NAMALWA (cell line): ENCODE data around the gene SLC38A8.
A peak's percentile ranks its signal among the peaks of the same experiment; 100 is the strongest.

Experiments
- DNase-seq: peaks from one replicate; pipeline ENCODE4 v3.0.0-alpha.2; 2015; ENCODE audit warnings: low spot score

The SLC38A8 gene

DNA sequence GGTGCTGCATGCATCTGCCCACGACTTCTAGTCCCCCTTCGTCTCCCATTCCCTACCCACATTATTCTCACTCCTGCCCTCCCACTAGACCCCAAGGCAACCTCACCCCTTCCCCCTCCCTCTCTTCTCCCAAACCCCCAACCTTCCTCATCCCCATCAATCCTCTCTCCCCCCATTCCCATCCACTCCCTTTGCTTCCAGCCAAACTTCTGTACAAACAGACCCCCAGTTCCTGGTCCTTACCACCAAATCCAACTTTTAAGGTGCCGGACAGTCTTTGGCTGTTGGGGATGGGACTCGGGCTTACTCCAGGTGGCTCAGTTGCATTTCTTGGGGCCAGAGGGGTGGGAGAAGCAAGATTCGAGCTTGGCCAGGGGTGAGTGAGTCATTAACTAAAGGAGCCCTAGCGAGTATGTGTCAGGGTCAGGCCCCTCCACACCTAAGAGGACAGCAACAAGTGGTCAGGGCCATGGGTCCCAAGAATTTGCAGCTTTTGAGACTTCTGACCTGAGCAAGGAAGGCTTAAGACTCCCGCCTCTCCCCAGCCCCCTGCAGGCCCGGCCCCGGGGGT, at the start of gene SLC38A8:
TSS of gene SLC38A8 (minus strand) at position 488 of the 571 bp plus-strand sequence. CDS start 638 bp downstream, outside the sequence.
- no peak for DNase-seq

- peak; percentile 96 for DNase-seq
These were observed 48.9 kb upstream of the SLC38A8 start for GRCh38 chr16:84091460-84091859.

DNA sequence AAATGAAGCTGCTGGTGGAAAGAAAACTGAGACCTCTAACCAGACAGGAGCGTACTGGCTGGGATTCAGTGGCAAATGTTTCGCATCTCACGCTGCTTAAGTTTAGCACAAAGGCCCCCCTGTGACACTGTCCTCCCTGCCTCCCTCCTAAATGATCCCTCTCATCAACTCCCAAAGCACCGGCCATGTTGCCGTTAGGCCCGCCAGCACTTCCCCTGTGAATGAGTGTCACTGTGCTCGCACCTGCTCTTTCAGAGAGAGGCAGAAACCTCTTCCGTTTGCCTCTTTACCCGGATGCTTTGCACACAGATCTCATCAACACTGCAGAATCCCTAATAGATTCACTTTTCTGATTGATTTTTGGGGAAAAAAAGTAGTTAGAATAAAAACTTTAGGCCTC, 47.6 kb upstream of the SLC38A8 start:
- peak; percentile 66 for DNase-seq

DNA sequence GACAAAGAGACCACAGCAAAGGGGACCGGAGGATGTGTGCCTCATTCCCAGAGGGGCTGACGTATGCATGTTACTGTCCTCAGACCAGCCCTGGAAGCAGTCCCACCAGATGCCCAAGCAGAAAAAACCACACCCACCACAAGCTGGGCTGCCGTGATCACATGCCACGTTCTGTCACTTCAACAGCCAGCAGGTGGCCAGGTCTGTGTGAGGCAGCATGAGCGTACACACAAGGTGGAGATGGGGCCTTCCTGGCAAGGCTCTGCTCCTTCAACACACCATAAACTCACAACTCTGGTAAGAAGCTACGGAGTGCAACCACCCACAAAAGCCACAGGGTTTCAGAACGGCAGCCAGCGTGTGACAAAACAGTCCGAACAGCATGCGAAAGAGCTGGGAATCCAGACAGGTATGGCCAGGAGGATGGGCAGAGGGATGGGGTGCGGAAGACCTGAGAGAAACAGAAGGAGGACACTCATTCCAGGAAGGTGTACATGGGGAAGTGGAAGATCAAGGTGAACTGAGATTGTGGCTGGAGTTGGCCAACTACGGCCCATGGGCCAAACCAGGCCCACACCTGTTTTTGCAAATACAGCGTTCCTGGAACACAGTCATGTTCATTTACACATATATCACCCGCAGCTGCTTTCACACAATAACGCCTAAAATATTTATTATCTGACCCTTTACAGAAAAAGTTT, 46.2 kb upstream of the SLC38A8 start:
- DNase-seq: peak; percentile 95

GRCh38 chr16:84087466-84088151, 45.0 kb upstream of the SLC38A8 start:
- DNase-seq: peak; percentile 39

DNA sequence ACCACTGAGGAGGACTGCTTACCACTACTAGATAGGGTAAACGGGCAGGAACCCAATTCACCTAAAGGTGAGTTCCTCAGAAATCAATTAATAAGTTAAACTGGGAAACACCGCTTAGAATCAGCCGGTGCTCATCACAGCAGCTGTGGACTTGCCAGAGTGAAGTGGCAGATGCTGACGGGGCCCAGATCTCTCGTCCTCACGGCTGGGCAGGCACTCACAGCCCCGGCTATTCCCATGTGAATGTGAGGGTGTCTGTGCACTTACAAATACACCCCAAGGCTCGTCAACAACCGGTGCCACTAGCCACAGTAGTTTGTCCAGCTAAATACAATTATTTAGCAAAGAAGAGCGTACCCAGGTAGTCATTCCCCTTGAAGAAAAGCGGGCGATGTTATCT, 44.4 kb upstream of the SLC38A8 start:
- peak; percentile 47 for DNase-seq

DNA sequence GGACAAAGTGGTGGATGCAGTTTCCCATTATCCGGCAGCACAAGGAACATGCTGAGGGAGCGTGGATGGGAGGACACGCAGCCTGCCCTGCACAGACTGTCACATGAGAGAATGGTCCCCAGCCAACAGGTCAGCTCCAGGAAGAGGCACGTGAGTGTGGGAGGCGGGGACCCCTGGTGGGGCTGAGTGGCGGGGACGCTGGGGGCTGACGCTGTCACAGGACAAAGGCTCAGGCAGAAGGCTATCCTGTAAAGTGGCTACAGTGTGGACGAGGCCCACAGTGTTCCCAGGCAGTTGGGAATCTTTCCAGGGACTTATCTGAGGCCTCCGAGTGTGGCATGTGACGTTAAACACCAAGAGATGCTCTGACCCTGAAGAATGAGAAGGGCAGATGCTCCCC, 43.7 kb upstream of the SLC38A8 start:
- DNase-seq: no peak

GRCh38 chr16:84085773-84086172, 43.2 kb upstream of the SLC38A8 start:
- peak; percentile 59 for DNase-seq

DNA sequence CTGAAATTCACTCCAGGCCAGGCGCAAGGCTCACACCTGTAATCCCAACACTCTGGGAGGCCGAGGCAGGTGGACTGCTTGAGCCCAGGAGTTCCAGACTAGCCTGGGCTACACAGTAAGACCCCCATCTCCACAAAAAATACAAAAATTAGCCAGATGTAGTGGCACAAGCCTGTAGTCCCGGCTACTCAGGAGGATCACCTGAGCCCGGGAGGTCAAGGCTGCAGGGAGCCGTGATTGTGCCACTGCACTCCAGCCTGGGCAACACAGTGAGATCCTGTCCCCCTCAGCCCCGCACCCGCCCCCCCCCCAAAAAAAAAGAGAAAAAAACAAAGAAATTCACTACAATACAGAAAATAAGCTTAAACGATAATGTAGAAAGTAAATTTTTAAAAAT, 42.7 kb upstream of the SLC38A8 start:
- no peak for DNase-seq

DNA sequence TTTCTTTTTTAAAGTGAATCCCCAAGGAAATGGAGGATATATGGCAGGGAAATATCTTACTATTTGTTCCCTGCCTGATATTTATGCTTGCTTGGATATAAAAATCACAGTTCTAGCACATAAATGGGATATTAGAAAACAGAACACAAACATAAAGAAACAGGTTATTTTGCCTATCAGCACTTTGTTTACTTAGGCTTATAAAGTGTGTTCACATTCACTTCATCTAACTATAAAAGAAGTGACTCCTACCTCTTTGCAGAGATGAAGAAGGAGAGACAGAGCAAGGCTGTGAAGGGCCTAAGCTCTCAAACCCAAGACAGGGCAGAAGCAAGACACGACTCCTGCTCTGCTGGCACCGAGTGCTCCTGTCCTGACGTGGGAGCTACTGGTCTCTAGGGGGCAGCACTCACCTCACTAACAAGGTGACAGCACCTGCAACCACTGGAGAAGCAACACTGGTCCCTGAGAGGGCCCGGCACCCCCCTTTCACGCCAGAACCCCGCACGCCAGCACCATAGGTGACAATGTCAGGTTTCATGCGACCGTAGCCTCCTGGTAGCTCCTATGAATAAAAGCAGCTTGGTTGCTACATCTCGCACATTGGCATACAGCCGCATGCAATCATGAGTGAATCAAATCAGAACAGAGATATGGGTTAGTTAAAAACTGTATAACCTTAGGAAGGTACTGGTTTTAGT, 42.1 kb upstream of the SLC38A8 start:
- peak; percentile 86 for DNase-seq

DNA sequence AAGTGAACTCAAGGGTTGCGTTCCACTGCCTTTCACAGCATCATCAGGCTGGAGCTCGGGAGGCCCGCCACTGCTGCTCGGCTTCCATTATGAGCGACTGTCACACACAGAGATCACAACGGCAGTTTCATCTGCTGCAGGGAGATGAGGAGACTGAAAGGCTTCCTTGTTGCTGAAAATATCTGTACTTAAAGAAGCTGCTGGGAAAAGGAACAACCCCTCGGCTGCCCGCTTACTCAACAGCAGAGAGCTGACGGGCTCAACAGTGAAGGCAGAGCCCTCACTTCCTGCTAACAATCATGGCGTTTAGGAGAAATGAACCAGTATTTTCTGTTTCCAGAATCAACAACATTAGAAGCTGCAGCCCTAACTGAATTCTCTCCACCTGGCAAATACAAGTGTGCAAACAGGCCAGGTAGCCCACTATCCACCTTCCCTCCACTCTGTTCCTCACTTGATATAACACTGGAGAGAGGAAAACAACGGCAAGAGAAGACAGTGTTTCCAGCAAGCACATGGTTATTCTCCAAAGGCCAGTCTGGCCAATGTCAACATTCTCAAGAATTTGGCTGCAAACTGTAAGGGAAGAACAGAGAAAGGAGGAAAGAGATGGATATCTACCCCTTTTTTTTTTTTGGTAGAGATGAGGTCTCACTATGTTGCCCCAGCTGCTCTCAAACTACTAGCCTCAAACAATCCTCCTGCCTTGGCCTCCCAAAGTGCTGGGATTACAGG, 40.4 kb upstream of the SLC38A8 start:
- no peak for DNase-seq

GRCh38 chr16:84082110-84082509, 39.5 kb upstream of the SLC38A8 start:
- no peak for DNase-seq

- DNase-seq: no peak
These were observed 38.9 kb upstream of the SLC38A8 start for GRCh38 chr16:84081446-84081989.

DNA sequence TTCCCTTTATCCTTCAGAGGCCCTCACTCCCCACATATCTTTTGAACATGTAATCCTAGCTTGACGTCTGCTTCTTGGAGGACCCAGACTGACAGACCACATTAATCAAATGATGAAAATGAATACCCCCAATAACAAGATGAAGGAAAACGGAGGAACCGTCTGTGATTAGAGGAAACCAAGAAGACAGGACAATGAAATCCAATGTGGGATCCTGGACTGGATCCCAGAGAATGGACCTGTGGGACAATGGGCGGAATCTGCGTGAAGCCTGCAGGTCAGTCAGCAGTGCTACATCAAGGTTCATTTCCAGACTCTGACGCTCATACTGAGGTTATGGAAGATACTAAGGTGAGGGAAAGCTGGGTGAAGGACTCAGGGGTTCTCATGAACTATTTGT, 38.2 kb upstream of the SLC38A8 start:
- no peak for DNase-seq

DNA sequence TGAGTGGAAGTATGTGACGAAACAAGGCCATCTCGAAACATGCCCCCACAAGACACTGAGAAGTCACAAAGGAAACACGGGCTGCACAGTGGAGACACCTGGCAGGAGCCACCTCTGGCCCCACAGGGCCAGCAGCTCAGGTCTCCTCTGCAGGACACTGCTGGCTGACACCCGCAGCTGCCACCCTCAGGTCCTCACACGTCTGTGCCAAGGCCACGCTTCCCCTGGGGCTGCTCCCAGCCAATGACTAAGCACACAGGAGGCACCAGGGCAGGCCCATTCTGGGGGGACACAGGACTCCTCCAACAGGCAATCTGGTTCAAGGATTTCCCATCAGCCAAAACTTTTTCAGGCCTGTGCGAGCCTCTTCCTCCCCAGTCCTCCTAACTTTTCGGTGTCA, 37.8 kb upstream of the SLC38A8 start:
- no peak for DNase-seq

DNA sequence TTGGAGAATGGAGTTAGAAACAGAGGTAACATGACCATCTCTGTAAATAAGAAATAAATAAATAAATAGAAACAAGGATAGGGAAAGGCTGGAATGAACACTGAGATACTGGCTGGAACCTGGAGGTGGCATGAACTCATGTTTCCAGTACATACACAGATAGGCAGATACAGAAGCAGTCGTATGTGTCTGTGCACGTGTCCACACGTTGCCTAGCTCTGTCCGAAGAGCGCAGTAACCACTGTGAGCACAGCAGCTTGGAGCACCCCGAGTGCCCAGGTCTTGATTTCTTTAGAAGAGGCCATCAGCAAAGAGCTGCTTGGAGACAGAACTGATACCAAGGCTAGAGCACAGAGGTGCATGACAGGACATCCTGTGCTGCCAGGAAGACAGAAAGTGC, 37.1 kb upstream of the SLC38A8 start:
- DNase-seq: no peak

GRCh38 chr16:84075376-84075775, 32.8 kb upstream of the SLC38A8 start:
- no peak for DNase-seq

GRCh38 chr16:84074721-84075120, 32.1 kb upstream of the SLC38A8 start:
- no peak for DNase-seq

- DNase-seq: no peak
These were observed 29.4 kb upstream of the SLC38A8 start for GRCh38 chr16:84072014-84072413.

DNA sequence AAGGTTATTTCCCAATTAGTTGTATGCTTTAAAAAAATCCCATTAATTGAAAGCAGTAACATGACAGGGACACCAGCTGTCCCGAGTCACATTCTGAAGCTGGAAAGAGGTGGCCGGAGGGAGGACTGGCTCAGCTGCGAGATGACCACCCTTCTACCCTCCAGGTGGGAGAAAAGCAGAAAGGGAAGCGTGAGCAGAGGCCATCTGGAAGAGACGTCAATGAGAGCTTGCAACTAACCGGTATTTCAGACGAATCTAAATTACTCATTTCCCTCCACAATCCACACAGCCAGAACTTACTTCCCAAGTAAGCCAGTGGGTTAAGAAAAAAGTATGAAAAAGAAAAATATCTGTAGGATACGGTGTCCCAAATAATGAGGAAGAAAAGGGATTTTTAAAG, 28.5 kb upstream of the SLC38A8 start:
- no peak for DNase-seq

GRCh38 chr16:84069540-84069939, 26.9 kb upstream of the SLC38A8 start:
- no peak for DNase-seq
